ENCODE measurements around the gene NCKAP5. TPM values are rescaled to one million over a fixed set of nuclear protein-coding genes. Genes with fewer than 3 reads are reported as not detected.
"Not testable (repeated sequence)": the region's sequence is repeated elsewhere in the genome, so short reads cannot be mapped to it uniquely, and the experiment has no call there.

The NCKAP5 gene
- total RNA-seq, 1 donor from 2014 or later = 0.20 TPM

- TF ChIP-seq CTCF (IDR thresholded peaks at IDR 0.05; ENCODE audit: partially characterized antibody, unreplicated experiment) = no peak
- Mint-ChIP-seq H3K4me1 (ENCODE audit: low read depth, unreplicated experiment) (no peaks in the 10 kb centered on the region), H3K27ac (ENCODE audit: unreplicated experiment) (no peak overlapping the region), H3K9me3 (ENCODE audit: unreplicated experiment) (no peaks in the 10 kb centered on the region), H3K4me3 (ENCODE audit: unreplicated experiment) (no peak overlapping the region), H3K36me3 (ENCODE audit: unreplicated experiment) (no peaks in the 10 kb centered on the region), H3K27me3 (ENCODE audit: unreplicated experiment) (no peaks in the 10 kb centered on the region)
- DNase-seq = no peak
These were observed 91.2 kb downstream of the NCKAP5 start for GRCh38 chr2:133476931-133477615.

GRCh38 chr2:133476286-133476685, 92.0 kb downstream of the NCKAP5 start:
- TF ChIP-seq CTCF (IDR thresholded peaks at IDR 0.05; ENCODE audit: partially characterized antibody, unreplicated experiment) = no peak
- Mint-ChIP-seq H3K27ac (ENCODE audit: unreplicated experiment) (no peak overlapping the region), H3K4me1 (ENCODE audit: low read depth, unreplicated experiment) (no peaks in the 10 kb centered on the region), H3K4me3 (ENCODE audit: unreplicated experiment) (no peak overlapping the region), H3K36me3 (ENCODE audit: unreplicated experiment) (no peaks in the 10 kb centered on the region), H3K9me3 (ENCODE audit: unreplicated experiment) (no peaks in the 10 kb centered on the region), H3K27me3 (ENCODE audit: unreplicated experiment) (no peaks in the 10 kb centered on the region)
- DNase-seq = no peak

GRCh38 chr2:133475610-133476009, 92.7 kb downstream of the NCKAP5 start:
- Mint-ChIP-seq H3K4me3 (ENCODE audit: unreplicated experiment) (no peak overlapping the region), H3K4me1 (ENCODE audit: low read depth, unreplicated experiment) (no peaks in the 10 kb centered on the region), H3K9me3 (ENCODE audit: unreplicated experiment) (no peaks in the 10 kb centered on the region), H3K27me3 (ENCODE audit: unreplicated experiment) (no peaks in the 10 kb centered on the region), H3K36me3 (ENCODE audit: unreplicated experiment) (no peaks in the 10 kb centered on the region), H3K27ac (ENCODE audit: unreplicated experiment) (no peak overlapping the region)
- no peak for TF ChIP-seq CTCF (IDR thresholded peaks at IDR 0.05; ENCODE audit: partially characterized antibody, unreplicated experiment)
- DNase-seq = no peak

GRCh38 chr2:133470446-133470845, 97.8 kb downstream of the NCKAP5 start:
- not testable (repeated sequence) for H3K27me3 Mint-ChIP-seq (ENCODE audit: unreplicated experiment); DNase-seq; H3K36me3 Mint-ChIP-seq (ENCODE audit: unreplicated experiment); H3K9me3 Mint-ChIP-seq (ENCODE audit: unreplicated experiment); H3K4me1 Mint-ChIP-seq (ENCODE audit: low read depth, unreplicated experiment); H3K4me3 Mint-ChIP-seq (ENCODE audit: unreplicated experiment); H3K27ac Mint-ChIP-seq (ENCODE audit: unreplicated experiment)

GRCh38 chr2:133462811-133463210, 105.5 kb downstream of the NCKAP5 start:
- Mint-ChIP-seq H3K4me1 (ENCODE audit: low read depth, unreplicated experiment) (no peaks in the 10 kb centered on the region), H3K27ac (ENCODE audit: unreplicated experiment) (no peak overlapping the region), H3K9me3 (ENCODE audit: unreplicated experiment) (no peaks in the 10 kb centered on the region), H3K4me3 (ENCODE audit: unreplicated experiment) (no peak overlapping the region), H3K27me3 (ENCODE audit: unreplicated experiment) (no peaks in the 10 kb centered on the region), H3K36me3 (ENCODE audit: unreplicated experiment) (no peaks in the 10 kb centered on the region)
- no peak for TF ChIP-seq CTCF (IDR thresholded peaks at IDR 0.05; ENCODE audit: partially characterized antibody, unreplicated experiment)
- no peak for DNase-seq
